ENCODE data around the gene SDK1.
"Not testable (repeated sequence)": the region's sequence is repeated elsewhere in the genome, so short reads cannot be mapped to it uniquely, and the experiment has no call there.

The SDK1 gene

DNA sequence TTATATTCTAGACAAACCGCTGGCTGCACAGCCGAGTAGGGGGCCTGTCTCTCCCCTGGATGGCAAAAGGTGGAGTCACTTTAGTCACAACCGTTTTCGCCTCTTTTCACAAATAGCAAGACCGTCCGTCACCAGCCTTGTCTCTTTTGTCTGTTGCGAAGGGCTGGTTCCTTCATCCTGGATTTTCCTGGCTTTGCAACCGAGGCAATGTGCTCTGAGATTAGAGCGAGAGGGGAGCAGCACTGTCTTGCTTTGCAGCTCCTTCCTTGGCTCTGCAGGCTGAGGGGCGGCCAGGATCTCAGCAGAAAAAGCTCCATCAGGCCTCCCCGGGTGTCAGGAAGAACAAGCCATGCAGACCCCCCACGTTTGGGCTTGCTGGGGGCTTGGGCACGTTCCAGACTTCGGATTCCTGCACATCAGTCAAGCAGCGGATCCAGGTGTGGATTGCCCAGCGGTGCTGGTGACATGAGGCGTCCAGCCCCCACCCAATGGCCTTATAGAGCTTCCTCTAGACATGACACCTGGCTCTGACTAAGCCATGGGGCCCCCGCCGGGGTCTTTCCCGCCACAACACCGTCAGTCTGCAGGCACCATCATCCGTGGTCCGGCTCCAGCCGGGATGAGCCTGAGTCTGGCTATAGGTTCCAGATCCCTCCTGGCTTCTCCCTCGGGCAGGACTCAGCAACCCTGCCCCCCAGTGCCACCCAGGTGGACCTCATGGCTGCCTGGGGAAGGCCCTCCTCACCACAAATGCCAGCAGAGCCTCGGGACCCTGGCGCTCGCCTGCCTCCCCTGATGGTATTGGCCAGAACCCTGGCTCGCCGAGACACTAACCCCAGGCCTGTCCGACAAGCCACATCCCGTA, 913.5 kb downstream of the SDK1 start:
- DNase-seq: no peak

DNA sequence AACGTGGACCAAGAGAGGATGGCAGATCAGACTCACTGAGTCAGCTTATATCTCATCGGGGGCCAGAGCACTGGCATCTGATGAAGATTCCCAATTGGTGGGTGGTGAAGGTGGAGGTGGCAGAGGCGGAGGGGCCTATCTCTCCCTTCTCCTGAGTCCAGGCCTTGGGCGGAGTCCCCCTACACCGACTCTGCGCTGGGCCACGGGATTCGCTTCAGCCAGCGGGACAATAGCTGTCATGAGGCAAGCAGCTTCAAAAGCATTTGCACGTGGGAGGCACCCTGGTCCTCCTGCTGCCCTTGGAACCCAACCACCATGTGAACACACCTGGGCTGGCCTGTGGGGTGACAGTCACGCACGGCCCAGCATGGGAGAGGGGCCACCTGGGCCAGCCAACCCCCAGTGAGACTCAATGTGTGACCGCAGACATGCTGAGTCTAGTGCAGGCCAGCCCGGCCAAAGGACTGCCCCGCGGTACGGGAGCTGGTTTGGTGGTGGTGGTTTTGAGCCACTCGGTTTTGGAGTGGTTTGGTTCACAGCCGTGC, 914.2 kb downstream of the SDK1 start:
- DNase-seq: no peak

DNA sequence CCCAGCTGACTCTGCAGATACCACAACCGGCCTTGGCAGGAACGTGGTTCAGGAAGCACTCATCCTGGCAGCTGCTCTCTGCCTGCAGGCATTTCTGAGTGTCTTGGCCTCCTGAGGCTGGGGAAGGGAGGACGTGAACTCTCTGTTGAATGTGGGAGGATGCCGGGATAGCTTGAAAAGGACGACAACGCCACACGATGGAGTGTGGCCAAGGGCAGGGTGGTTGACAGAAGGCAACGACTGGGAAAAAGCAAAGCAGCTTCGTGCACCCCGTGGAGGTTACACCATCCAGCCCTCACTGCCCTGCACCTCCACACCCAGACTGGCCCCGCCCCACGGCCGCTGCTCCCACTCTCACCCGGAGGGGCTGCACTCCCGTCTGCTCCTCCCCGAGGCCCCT, 915.0 kb downstream of the SDK1 start:
- peak; percentile 39 for DNase-seq

DNA sequence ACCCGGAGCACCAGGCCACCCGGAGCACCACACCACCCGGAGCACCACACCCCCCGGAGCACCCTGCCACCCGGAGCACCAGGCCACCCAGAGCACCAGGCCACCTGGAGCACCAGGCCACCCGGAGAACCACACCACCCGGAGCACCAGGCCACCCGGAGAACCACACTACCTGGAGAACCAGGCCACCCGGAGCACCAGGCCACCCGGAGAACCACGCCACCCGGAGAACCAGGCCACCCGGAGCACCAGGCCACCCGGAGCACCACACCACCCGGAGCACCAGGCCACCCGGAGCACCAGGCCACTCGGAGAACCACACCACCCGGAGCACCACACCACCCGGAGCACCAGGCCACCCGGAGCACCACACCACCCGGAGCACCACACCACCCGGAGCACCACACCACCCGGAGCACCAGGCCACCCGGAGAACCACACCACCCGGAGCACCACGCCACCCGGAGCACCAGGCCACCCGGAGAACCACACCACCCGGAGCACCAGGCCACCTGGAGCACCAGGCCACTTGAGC, 916.1 kb downstream of the SDK1 start:
- DNase-seq: not testable (repeated sequence)

DNA sequence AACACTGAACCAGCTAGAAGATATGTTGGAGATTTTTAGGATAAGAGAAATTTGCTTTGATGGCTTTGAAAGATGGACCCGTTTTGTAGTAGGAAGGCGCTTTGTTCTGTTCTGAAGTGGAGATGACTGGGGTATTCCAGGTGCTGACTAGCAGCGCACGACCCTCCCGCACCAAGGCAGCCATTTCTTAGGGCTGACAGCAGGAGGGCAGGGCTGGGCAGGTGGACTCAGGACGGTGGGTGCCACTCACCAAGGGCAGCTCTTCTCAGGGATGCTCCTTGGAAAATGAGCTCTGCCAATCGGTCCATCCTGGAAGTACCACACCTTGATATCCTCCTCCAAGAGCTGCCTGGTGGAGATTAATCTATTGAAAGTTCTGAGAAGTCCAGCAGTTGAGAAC, 917.4 kb downstream of the SDK1 start:
- DNase-seq: no peak

DNA sequence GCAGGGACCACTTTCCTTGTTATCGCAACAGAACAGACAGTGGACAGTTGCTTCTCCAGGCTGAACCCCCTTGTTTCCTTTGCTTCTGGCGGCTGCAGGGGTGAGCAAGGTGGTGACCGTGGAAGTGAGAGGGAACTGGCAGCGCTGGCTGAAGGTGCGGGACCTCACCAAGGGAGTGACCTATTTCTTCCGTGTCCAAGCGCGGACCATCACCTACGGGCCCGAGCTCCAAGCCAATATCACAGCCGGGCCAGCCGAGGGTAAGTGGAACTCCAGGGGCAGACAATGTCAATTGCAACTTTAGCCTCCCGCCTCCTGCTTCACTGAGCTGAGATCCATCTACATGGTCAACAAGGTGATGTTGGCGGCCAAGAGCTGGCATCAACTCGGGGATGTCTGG, 919.0 kb downstream of the SDK1 start:
- no peak for DNase-seq

DNA sequence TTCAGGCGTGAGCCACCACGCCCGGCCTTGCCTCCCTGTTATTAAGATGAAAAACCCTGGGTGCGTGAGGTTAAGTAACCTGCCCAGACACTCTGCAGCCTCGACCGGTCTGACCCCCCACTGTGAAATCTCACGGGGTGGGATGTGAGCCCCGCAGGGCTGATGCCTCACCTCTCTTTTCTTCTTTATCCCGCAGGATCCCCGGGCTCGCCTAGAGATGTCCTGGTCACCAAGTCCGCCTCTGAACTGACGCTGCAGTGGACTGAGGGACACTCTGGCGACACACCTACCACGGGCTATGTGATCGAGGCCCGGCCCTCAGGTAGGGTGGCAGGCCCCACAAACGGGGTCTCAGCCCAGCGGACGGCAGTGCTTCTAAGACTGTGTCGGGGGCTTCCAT, 920.0 kb downstream of the SDK1 start:
- no peak for DNase-seq

DNA sequence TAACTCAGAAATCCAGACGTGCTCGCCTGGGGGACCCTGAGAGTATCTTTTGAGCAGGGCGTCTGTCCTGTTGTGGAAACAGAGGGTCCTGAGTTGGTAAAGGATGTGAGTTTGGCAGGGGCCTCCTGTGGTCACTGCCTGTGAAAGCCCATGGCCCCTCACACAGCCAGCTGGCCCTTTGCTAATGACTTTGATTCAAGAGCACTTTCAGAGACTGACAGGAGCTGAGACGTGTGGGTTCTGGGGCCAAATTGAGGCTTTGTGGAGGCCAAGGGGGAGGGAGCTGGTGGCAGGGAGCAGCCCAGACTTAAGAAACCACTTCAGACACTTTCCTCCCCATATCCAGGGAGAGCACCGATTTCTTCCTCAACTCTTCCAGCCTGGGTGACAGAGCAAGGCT, 921.6 kb downstream of the SDK1 start:
- DNase-seq: no peak

DNA sequence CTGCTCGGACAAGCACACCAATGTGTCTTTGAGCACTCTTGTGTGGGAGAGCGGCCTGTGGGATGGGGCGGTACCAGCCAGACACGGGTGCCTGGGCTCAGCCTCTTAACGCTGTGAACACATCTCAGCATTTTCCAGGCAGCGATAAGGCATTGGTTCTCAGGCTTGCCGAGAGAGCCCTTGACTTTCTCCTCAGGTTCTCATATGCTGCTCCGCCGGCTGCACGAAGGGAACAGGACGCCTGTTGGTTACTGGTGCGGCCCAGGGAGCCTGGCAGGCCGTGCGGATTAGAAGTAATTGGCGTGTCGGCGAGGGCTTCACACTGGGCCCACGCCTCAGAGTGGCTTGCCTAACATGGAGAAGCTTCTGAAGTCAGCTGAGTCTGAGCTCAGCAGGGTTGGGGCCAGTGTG, 924.3 kb downstream of the SDK1 start:
- no peak for DNase-seq

DNA sequence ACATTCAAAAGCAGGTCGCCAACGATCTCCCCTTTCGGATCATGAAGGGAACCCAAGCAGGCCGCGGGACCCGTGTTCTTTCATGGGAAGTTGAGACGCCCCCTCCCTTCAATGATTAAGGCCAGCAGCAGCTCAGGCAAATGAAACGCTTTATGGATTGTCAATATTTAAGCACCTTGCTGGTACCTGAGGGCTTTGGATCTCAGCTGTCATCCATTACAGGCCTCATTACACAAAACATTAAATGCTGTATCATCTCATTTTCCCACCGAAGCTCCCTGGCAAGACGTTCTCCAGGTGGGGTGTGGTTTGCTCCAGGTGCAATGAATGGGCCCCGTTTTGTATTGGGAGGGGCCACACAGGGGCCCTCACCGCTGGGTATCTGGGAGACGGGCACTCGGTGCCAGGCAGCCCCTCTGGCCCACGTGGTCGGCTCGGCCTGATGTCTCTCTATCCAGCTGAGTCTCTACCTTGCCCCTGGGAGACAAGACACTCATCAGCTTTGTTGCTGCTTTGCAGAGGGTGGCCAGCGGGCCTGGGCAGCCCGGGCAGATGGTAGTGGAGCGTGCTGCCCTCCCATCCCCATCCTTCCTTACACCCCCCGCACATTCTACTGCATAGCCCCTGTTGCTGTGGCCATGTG, 925.0 kb downstream of the SDK1 start:
- DNase-seq: no peak

DNA sequence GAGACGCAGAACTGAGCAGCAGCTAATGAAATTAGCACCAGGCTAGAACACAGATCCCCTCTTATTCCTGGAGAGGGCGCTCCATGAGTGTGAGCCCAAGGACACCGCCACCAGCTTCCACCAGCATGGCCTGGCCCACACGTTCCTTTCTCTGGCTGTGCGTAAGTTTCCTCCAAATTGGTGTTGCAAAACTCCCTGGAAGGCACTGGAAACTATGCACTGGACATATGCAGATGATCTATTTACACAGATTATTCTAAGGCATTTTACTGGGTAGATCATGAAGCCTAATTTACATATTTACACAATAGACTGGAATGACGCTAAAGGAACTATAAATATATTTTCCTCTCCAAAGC, 925.5 kb downstream of the SDK1 start:
- DNase-seq: peak; percentile 40

DNA sequence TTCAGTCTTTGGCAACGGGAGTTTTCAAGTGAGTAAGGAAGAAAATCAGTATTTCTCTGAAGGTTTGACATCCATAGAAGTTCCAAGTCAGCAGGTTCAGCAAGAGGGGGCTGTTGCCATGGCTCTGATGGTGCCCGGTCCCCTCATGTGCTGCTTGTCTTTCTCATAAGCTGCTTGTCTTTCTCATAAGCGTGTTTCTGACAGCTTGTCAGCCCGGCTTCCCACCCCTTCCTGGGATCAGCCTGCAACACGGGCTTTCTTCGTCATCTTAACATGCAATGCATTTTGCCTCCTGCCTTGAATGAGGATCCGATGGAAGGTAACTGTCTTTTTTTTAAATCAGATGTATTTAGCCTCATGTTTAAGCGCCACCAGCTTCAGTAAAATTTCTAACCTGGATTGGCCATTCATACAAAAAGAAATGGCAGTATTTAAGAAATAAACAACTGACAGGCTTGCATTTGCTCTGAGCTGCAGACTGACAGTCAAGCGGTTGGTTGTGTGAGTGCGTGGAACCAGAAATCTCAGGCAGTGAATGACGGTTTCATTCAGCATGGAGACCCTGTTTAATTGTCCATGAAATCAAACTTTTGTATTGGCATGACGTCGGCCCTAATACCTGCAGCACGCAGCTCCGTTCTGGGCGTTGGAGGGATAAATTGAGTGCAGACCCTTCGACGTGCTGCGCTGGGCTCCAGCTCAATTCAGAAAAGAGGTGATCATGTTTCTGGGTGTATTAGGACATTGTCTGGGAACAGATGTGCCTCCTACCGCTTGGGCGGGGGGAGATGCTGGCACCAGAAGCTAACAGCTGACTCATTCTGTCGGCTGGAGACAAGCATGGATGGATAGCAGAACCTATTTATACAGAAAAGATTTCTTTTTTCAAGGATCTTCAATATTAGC, 926.3 kb downstream of the SDK1 start:
- peak; percentile 82 for DNase-seq

DNA sequence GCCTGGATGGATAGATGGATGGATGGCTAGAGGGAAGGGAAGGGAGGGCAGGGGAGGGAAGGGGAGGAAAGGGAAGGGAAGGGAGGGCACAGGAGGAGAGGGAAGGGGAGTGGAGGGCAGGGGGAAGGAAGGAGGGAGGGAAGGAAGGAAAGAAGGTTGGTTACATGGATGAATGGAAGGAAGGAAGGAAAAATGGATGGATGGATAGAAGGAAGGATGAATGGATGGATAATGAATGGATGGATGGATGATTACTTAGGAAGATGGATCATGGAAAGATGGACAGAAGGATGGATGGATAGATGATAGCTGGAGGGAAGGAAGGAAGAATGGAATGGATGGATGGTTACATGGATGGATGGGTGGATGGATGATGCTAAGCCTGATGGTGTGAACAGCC, 929.3 kb downstream of the SDK1 start:
- DNase-seq: no peak

DNA sequence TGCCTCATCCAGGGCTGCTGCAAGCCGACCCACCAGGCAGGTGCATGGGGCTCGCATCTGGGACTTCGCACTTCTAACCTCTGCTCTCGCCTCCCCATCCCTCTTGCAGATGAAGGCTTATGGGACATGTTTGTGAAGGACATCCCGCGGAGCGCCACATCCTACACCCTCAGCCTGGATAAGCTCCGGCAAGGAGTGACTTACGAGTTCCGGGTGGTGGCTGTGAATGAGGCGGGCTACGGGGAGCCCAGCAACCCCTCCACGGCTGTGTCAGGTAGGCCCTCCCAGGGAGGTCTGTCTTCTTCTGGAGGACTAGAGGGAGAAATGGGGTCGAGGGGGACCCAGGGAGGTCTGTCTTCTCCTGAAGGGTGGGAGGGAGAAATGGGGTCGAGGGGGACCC, 932.1 kb downstream of the SDK1 start:
- no peak for DNase-seq

DNA sequence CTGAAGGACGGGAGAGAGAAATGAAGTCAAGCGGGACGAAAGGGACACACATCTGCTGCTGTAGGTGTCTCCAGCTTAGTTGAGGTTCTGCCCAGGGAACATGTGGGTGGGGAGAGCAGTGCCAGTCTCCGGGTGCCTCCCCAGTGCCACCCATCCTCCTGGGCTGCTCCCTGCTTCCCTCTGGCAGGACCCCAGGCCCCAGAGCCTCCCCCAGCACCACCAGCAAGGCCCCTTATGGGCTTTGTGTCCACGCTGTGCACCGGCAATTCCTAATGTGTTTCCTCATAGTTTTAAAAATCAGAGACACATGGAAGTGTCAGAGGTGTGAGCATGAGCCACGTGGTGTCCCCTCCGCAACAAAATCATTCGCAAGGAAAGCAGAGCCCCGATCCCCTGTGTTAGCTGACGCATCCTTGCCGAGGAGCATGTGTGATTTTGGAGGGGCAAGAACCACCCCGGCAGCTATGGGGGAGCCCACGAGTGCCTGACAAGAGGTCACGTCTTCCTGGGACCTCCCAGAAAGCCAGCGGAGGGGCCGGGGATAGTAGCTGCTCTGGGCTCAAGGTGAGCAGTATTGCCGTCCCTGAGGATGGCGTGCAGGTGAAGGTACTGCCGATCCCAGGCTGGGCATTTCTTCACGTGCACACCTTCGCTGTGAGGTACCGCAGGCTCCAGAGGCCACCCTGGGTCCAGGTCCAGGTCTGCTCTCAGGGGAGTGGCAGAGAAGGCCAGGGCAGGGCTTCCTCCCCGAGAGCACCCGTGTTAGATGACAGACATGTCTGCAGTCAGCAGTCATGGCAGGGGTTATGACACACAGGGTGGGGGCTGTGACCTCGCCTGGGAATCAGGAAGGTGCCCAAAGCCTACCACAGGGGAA, 932.8 kb downstream of the SDK1 start:
- no peak for DNase-seq

DNA sequence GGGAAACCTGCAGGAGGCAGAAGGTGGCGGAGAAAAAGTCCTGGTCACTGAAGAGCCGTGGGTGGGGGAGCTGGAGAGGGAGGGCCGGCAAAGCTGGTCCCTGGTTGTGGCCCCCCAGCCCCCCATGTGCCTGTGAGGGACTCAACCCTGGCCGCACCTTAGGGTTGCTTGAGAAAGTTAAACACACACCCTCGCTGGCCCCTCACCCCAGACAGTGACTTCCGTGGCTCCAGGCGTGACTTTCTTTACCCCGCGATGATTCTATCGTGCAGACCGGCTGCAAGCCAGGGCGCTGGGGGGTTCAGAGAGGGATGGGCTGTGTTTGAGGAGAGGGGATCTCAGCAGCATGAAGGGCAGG, 933.4 kb downstream of the SDK1 start:
- no peak for DNase-seq

DNA sequence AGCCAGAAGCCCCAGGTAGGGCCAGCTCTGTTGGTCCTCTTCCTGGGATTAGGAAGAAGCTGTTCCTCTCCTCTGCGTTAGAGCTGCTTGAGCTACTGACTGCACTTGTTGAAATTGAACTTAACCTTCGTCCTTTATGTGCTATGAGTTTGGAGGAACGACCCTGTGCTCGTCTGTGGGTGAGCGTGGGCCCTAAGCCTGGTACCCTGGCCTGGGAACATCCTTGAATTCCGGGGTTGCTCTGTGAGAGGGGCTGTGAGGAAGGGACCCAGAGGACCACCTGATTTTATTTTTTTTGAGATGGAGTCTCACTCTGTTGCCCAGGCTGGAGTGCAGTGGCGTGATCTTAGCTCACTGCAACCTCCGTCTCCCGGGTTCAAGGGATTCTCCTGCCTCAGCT, 933.8 kb downstream of the SDK1 start:
- DNase-seq: no peak

DNA sequence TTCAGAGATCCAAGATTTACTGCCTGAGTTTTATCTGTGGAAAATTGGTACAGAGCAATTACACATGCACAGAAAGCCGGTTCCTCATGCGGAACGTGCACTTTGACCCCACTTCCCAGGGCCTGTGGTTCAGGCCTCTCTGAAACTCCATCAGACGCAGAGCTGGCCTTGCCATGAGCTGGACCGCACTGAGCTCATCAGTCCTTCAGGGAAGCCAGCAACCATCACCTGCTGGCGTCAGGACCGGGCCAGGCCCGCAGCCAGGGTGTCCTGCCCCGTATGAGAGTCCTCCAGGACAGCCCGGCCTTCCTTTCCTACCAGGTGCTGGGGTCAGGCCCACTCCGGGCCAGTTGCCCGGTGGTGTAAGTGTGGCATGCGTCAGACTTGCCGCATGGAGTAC, 934.5 kb downstream of the SDK1 start:
- no peak for DNase-seq

DNA sequence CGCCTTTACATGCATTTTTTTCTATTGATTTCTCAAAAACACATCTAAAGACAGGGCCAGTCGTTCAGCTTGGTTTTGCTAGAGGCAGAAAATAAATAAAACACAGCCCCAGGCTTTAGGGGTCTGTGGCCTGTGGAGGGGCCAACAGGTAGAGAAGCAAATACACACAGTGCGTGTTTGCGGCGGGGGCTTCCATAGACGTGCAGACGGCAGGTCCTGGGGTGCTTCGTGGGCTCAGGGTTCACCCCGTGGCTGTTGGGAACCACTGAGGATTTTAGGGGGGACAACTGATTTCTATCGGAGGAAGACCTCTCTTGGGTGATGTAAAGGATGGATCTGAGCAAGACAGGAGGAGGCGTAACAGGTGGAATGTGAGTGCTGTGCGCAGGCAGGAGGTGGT, 935.3 kb downstream of the SDK1 start:
- DNase-seq: no peak

DNA sequence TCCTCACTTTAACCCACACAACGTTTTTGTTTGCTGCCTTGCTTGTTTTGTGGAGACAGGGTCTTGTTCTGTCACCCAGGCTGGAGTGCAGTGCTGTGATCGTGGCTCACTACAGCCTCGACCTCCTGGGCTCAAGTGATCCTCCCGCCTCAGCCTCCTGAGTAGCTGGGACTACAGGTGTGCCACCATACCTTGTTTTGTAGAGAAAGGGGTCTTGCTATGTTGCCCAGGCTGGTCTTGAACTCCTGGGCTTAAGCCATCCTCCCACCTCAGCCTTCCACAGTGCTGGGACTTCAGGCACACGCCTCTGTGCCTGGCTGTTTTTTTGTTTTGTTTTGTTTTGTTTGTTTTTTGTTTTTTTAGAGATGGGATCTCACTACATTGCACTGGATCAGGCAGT, 935.8 kb downstream of the SDK1 start:
- not testable (repeated sequence) for DNase-seq

DNA sequence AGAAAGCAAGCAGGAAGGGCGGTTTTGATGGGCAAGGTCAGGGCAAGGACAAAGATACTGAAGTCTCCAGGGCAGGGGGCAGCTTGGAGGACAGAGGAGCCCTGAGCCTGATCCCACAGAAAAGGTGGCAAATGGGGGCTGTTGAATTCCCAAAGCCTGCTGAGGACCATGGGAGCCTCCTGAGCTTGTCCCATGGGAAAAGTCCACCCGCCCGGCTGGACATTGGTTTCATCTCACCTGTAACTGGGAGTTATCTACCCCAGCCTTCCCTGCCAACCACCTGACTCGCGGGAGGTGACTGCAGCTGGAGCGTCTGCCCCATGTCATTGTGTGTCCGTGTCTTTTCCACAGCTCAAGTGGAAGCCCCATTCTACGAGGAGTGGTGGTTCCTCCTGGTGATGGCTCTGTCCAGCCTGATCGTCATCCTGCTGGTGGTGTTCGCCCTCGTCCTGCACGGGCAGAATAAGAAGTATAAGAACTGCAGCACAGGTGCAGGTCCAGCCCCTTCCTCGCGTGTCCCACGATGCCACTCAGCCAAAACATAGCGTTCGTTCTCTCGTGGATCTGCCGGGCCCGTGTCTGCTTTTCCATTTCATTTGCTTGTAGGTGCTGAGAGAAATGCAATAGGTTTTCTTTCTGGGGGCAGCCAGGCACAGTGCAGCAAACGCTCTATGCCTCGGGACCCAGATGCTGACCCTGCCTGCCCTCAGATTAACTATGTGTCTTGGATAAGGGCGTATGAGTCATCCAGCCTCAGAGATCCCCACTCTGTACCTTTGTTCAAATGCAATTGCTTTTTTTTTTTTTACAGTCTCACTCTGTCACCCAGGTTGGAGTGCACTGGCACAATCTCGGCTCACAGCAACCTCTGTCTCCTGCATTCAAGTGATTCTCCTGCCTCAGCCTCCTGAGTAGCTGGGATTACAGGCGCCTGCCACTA, 936.5 kb downstream of the SDK1 start:
- DNase-seq: no peak

All from eye (tissue), 1 donor.